Measurements from ENCODE around the gene ILDR2. TPM values are rescaled to one million over a fixed set of nuclear protein-coding genes. Genes with fewer than 3 reads are reported as not detected.

ILDR2 gene, protein sequence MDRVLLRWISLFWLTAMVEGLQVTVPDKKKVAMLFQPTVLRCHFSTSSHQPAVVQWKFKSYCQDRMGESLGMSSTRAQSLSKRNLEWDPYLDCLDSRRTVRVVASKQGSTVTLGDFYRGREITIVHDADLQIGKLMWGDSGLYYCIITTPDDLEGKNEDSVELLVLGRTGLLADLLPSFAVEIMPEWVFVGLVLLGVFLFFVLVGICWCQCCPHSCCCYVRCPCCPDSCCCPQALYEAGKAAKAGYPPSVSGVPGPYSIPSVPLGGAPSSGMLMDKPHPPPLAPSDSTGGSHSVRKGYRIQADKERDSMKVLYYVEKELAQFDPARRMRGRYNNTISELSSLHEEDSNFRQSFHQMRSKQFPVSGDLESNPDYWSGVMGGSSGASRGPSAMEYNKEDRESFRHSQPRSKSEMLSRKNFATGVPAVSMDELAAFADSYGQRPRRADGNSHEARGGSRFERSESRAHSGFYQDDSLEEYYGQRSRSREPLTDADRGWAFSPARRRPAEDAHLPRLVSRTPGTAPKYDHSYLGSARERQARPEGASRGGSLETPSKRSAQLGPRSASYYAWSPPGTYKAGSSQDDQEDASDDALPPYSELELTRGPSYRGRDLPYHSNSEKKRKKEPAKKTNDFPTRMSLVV
- total RNA-seq = 1 to 10 TPM; 5.7 to 6.6 TPM

DNA sequence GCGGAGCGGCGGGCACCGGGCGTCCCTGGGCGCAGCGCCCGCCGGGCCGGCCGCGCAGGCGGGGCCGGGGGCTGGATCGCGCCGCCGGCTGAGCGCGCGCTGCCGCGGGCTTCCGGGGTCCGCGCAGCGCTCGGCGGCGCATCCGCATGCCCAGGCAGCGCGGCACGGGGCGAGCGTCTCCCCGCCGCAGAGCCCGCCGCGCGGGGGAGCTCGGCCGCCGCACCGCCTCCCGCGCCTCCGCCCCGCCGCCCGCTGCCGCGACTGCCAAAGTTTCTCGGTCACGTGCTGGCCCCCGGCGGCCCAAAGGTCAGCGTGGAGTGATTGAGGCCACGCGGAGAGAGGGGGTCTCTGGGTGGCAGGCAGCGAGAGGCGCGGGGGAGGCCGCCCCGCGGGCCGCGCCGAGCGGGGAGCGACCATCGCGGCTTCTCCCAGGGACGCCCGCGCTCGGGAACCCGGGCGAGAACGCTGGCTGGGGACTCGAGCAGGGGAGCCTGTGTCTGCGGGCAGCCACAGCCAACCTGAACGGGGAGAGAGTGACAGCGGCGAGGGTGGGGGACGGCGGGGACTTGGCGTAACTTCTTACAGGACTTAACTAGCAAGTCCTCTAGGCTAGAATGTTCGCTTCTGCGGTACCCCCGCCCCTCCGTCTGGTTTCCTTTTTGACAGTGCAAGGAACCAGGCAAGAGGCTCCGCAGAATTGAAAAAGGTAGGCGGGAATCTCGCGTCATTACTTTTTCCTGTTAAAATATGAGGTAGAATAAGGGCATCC, at the start of gene ILDR2:
TSS of gene ILDR2 (minus strand) at position 180 of the 769 bp plus-strand sequence. CDS start 272 bp downstream, outside the sequence.
- peaks cover 31% of the 10 kb centered on the region for H3K4me1 Mint-ChIP-seq
- H3K4me3 Mint-ChIP-seq = peak within 1 kb of the TSS; percentile 83
- H3K9me3 Mint-ChIP-seq = no peaks in the 10 kb centered on the region
- peaks cover 45% of the 10 kb centered on the region for H3K27me3 Mint-ChIP-seq
- peak; percentile 66 for DNase-seq
- H3K36me3 Mint-ChIP-seq = no peaks in the 10 kb centered on the region
- peak within 1 kb of the TSS; percentile 59 for H3K27ac Mint-ChIP-seq

DNA sequence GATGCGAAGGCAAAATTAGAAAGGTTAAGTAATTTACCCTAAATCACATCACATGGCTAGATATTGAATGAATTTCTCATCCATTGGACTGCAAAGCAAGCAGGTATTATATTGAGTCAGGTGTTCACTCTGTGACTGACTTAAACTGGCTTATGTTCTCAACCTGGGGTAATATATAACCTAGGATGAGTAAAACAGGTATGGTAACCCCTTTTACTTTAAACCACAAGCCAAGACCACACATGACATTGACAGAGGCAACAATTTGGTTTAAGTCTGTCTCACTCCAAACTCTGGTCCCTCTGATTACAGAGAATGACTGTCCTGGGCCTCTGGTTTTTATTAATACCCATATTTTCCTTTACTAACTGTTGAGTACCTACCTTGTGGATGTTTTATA, 47.0 kb upstream of the ILDR2 start:
- Mint-ChIP-seq H3K27ac (no peak overlapping the region), H3K4me3 (no peak overlapping the region), H3K27me3 (peaks cover 27% of the 10 kb centered on the region), H3K9me3 (no peaks in the 10 kb centered on the region), H3K36me3 (no peaks in the 10 kb centered on the region), H3K4me1 (no peaks in the 10 kb centered on the region)
- no peak for DNase-seq

DNA sequence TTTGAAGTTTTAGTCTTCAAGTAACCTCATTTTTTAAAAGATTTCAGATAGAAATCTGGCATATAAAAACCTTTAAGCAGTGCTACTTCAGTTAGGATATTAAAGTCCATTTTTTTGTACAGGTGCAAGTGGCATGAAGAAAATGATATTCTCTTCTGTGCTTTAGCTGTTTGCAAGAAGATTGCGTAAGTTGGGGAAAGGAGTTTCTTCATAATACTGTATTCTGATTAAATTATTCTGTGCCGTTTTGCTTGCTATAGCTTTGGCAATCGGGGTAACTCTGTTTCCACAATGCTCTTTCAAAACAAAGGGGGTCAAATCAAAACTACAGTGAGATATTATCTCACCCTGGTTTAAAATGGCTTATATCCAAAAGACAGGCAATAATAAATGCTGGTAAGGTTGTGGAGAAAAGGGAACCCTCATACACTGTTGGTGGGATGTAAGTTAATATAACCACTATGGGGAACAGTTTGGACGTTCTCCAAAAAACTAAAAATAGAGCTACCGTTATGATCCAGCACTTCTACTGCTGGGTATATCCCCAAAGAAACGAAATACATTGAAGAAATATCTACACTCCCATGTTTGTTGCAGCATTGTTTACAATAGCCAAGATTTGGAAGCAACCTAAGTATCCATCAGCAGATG, 40.9 kb upstream of the ILDR2 start:
- Mint-ChIP-seq H3K27ac (no peak overlapping the region), H3K36me3 (no peaks in the 10 kb centered on the region), H3K4me3 (no peak overlapping the region), H3K9me3 (no peaks in the 10 kb centered on the region), H3K4me1 (peaks cover 3% of the 10 kb centered on the region), H3K27me3 (peaks cover 12% of the 10 kb centered on the region)
- DNase-seq = no peak

DNA sequence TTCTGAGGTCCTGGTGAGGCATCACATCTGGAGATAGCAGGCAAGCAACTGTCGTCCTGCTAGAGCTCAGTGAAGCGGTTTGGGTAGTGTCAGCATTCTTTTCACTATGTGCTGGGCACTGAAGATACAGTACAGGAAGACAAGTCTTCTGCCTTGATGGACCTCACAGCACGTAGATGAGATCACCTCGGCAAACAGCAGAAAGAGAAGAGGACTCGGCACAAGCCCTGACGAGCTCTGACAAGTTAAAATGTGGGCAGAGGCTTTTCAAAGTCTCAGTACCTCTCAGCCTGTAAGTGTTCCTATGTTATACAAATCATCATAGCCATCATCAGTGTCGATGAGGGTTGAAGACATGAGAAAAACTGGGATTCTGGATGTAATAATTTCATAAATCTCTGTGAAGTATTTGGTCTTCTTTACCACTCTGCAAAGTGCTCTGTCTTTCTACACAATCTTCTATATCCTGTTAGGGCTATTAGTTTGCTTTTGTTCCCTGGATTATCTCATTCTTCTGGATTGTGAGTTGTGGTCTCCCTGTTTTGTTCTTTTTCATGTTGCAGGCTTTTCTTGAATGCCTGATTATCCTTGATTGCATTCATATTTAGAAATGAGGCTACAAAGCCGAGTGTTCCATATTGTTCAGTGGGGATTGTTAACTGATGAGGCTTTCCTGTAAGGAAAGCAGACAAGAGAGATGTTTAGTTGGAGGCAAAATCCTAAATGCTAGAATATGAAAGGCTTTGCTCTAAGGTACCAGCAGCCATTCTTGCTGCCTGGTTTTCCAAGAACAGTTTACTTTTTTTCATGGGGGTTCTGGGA, 38.0 kb upstream of the ILDR2 start:
- Mint-ChIP-seq H3K4me3 (no peak overlapping the region), H3K36me3 (peaks cover 9% of the 10 kb centered on the region), H3K4me1 (peaks cover 21% of the 10 kb centered on the region), H3K27me3 (peaks cover 37% of the 10 kb centered on the region), H3K27ac (no peak overlapping the region), H3K9me3 (peaks cover 3% of the 10 kb centered on the region)
- no peak for DNase-seq

DNA sequence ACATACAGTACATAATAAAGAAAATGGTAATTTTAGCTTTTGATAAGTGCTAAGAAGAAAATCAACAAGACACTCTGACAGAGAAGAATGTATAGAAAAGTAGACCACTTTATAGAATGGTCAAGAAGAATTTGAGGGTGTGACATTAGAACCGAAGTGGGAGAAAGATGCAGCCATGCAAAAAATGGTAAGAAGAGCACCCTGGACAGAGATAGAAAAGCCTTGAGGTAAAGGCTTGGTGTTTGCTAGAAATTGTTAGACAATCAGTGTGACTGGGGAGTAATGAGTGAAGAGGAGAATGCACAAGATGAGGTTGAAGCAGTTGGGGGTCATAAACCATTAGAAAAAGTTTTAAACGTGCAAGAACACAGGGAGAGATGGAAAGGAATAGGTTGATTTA, 37.2 kb upstream of the ILDR2 start:
- Mint-ChIP-seq H3K4me1 (peaks cover 21% of the 10 kb centered on the region), H3K27me3 (peaks cover 39% of the 10 kb centered on the region), H3K9me3 (peaks cover 3% of the 10 kb centered on the region), H3K4me3 (no peak overlapping the region), H3K36me3 (peaks cover 9% of the 10 kb centered on the region), H3K27ac (no peak overlapping the region)
- no peak for DNase-seq

DNA sequence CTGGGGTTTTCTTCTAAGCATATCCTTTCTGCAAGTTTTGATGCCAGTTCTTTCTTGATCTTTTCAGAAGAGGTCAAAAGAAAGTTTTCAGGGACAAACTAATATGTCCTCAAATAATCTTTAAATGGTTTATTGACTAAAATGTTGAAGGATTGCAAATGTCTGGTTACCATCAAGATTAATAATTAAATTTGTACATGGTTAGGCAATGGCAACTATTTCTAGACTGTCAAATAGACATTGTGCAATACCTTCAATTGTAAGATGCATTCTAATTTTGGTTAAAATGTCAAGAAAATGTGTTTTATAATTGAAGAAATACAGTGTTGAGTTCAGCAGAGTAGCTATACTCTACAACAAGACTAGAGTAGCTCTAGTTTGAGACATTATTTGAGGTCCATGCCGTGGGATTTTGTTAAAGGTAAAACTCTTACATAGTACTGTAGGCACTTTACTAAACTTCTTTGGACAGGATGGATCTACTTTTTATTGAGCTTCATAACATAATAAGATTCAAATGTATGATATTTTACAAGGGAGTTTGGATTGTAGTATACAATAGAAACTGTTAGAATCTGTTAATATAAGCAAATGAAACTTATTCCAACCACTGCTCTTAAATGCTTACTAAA, 36.3 kb upstream of the ILDR2 start:
- peaks cover 43% of the 10 kb centered on the region for H3K27me3 Mint-ChIP-seq
- DNase-seq = no peak
- H3K9me3 Mint-ChIP-seq = peaks cover 3% of the 10 kb centered on the region
- no peak overlapping the region for H3K4me3 Mint-ChIP-seq
- peaks cover 9% of the 10 kb centered on the region for H3K36me3 Mint-ChIP-seq
- H3K27ac Mint-ChIP-seq = no peak overlapping the region
- peaks cover 21% of the 10 kb centered on the region for H3K4me1 Mint-ChIP-seq

DNA sequence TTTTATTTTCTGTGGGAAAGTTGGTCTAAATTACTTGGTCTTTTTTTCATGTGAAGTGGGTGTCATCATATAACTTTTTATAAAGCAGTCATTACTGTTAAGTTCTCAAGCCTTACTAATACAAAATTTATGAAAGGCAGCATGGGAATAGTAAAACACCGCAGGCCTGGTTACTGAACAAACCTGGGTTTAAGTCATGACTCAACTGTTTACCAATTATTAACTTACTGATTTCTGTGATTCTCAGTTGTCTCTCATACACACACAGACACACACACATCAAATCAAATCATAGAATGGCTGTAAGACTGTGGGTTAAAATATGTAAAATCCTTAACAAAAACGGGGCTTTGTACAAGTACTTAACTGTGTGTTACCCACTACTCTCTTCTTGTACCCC, 28.4 kb upstream of the ILDR2 start:
- H3K27me3 Mint-ChIP-seq = peaks cover 17% of the 10 kb centered on the region
- DNase-seq = no peak
- no peak overlapping the region for H3K4me3 Mint-ChIP-seq
- H3K36me3 Mint-ChIP-seq = peaks cover 3% of the 10 kb centered on the region
- H3K27ac Mint-ChIP-seq = no peak overlapping the region
- H3K4me1 Mint-ChIP-seq = peaks cover 4% of the 10 kb centered on the region
- H3K9me3 Mint-ChIP-seq = peaks cover 4% of the 10 kb centered on the region

DNA sequence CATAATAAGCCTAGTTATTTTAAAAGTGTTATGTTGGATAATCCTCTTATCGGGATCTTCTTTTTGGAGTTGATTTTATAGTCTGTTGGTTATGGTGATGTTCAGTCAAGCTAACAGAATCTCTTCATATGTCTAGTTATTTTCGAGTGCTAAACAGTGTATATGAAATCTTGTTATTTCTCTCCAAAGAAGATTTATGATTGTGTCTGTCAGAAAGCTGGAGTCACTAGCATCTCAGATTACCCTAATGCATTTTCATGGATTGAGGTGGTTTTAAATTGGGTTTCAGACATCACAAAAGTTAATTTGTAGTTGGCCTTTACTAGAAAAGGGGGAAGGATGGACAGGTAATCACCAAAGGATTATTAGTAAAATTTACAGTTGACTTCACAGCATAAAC, 27.0 kb upstream of the ILDR2 start:
- H3K27ac Mint-ChIP-seq = no peak overlapping the region
- DNase-seq = no peak
- H3K4me3 Mint-ChIP-seq = no peak overlapping the region
- peaks cover 3% of the 10 kb centered on the region for H3K36me3 Mint-ChIP-seq
- H3K4me1 Mint-ChIP-seq = peaks cover 4% of the 10 kb centered on the region
- peaks cover 4% of the 10 kb centered on the region for H3K9me3 Mint-ChIP-seq
- H3K27me3 Mint-ChIP-seq = peaks cover 17% of the 10 kb centered on the region

DNA sequence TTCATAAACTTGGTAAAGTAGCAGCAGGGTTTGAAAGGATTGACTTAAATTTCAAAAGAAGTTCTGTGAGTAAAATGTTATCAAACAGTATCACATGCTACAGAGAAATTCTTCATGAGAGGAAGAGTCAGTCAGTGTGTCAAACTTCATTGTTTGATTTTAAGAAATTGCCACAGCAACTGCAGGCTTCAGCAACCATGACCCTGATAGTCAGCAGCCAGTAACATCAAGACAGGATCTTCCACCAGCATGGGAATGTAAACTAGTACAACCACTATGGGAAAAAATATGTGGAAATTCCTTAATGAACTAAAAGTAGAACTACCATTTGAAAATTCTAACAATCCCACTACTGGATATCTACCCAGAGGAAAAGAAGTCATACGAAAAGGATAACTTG, 25.2 kb upstream of the ILDR2 start:
- Mint-ChIP-seq H3K4me1 (peaks cover 4% of the 10 kb centered on the region), H3K4me3 (no peak overlapping the region), H3K27ac (no peak overlapping the region), H3K9me3 (peaks cover 4% of the 10 kb centered on the region), H3K36me3 (peaks cover 3% of the 10 kb centered on the region), H3K27me3 (peaks cover 23% of the 10 kb centered on the region)
- DNase-seq = no peak

DNA sequence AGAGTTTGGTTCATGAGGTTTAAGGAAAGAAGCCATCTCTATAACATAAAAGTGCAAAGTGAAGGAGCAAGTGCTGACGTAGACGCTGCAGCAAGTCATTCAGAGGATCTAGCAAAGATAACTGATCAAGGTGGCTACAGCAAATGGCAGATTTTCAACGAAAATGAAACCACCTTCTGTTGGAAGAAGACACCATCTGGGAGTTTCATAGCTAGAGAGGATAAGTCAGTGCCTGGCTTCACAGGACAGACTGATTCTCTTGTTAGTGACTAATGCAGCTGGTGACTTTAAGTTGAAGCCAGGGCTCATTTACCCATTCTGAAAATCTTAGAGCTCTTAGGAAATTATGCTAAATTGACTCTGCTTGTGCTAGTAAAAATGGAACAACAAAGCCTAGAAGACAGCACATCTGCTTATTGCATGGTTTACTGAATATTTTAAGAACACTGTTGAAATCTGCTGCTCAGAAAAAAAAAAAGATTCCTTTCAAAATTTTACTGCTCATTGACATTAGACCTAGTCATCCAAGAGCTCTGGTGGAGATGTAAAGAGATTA, 24.2 kb upstream of the ILDR2 start:
- peaks cover 4% of the 10 kb centered on the region for H3K9me3 Mint-ChIP-seq
- peaks cover 3% of the 10 kb centered on the region for H3K36me3 Mint-ChIP-seq
- no peak for DNase-seq
- no peak overlapping the region for H3K27ac Mint-ChIP-seq
- H3K4me3 Mint-ChIP-seq = no peak overlapping the region
- H3K4me1 Mint-ChIP-seq = peaks cover 4% of the 10 kb centered on the region
- H3K27me3 Mint-ChIP-seq = peaks cover 23% of the 10 kb centered on the region

DNA sequence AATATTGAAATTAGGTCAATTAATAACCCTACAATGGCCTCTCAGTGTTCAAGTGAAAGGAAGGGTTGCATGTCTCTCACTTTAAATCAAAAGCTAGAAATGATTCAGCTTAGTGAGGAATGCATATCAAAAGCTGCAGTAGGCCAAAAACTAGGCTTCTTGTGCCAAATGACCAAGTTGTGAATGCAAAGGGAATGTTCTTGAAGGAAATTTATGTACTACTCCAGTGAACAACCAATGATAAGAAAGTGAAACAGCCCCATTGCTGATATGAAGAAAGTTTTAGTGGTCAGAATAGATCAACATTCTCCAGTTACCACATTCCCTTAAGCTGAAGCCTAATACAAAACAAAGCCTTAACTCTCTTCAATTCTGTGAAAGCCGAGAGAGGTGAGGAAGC, 23.7 kb upstream of the ILDR2 start:
- H3K4me3 Mint-ChIP-seq = no peak overlapping the region
- no peak for DNase-seq
- peaks cover 4% of the 10 kb centered on the region for H3K4me1 Mint-ChIP-seq
- peaks cover 23% of the 10 kb centered on the region for H3K27me3 Mint-ChIP-seq
- no peak overlapping the region for H3K27ac Mint-ChIP-seq
- peaks cover 3% of the 10 kb centered on the region for H3K36me3 Mint-ChIP-seq
- peaks cover 4% of the 10 kb centered on the region for H3K9me3 Mint-ChIP-seq

DNA sequence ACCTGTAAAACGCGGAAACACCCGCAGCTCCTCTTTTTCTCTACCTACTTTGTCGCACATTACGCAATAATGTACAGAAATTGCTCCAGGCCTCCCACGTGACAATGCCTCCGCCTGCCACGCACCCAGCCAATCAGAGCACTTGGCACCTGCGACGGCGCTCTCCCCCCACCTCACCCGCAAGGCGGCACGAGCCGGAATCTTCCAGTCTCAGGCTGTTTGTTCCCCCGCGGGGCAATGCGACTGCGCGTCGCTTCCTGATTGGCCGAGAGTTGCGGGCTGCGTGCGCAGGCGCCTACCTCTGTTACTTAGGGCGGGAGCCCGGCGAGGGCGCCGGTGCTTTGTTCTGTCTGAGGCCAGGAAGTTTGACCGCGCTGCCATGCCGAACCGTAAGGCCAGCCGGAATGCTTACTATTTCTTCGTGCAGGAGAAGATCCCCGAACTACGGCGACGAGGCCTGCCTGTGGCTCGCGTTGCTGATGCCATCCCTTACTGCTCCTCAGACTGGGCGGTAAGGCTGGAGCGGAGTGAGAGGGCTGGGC, 13.7 kb upstream of the ILDR2 start, which contains the start of gene MAEL:
TSS of gene MAEL (plus strand) at position 307 of the 542 bp plus-strand sequence. CDS start at position 380, 73 bp downstream.
- Mint-ChIP-seq H3K36me3 (no peaks in the 10 kb centered on the region), H3K9me3 (peaks cover 1% of the 10 kb centered on the region), H3K4me3 (no peak within 1 kb of the TSS), H3K27ac (no peak within 1 kb of the TSS), H3K4me1 (no peaks in the 10 kb centered on the region), H3K27me3 (peaks cover 11% of the 10 kb centered on the region)
- no peak for DNase-seq

DNA sequence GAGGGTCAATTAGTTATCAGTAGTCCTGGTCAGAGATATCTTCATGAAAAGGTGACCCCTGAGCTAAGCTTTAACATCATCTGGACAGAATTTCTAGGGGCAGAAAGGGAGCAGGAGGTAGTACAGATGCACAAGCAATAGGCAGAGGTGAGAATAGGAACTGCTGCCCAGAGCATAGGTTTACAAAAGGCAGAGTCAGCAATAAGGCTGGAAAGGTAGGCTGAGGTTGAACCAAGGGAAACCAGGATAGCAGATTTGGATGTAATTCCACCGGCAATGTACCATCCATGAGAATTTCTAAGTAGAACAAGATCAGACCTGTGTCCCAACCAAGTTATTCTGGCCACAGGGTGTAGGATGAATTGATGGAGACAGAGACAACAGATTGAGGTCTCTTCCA, 6.2 kb upstream of the ILDR2 start:
- Mint-ChIP-seq H3K4me1 (peaks cover under 1% of the 10 kb centered on the region), H3K9me3 (peaks cover 1% of the 10 kb centered on the region), H3K27me3 (peaks cover 12% of the 10 kb centered on the region), H3K4me3 (no peak overlapping the region), H3K27ac (no peak overlapping the region), H3K36me3 (no peaks in the 10 kb centered on the region)
- DNase-seq = no peak

All from activated naive CD8-positive, alpha-beta T cell treated with anti-CD3 and anti-CD28 coated beads for 36 hours (primary cell).